GM21381 (cell line): Measurements from ENCODE around the gene YPEL4.

Experiments
- ATAC-seq: cut with Tn5 transposase; IDR thresholded peaks from one replicate; pipeline ENCODE4 v1.9.1; 2021; ENCODE audit warnings: mild to moderate bottlenecking, moderate library complexity; ENCODE audit not compliant: unreplicated experiment

YPEL4 gene

DNA sequence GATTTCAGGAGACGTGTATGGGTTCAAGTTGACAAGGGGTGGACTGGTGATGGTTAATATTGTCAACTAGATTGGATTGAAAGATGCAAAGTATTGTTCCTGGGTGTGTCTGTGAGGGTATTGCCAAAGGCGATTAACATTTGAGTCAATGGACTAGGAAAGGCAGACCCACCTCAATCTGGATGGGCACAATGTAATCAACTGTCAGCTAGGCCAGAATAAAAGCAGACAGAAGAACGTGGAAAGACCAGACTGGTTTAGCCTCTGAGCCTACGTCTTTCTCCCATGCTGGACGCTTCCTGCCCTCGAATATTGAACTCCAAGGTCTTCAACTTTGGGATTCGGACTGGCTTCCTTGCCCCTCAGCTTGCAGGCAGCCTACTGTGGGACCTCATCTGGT is 1.7 kb upstream of the YPEL4 start:
- no peak for ATAC-seq

DNA sequence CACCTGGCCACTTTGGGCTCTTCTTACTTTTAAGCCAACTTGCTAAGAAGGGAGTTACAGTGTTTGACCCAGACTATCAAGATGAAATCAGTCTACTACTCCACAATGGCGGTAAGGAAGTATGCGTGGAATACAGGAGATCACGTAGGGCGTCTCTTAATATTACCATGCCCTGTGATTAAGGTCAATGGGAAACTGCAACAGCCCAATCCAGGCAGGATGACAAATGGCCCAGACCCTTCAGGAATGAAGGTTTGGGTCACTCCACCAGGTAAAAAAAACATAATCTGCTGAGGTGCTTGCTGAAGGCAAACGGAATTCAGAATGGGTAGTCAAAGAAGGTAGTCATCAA is 1.0 kb upstream of the YPEL4 start:
- no peak for ATAC-seq

GRCh38 chr11:57648801-57649735 is 644 bp downstream of the YPEL4 start:
- no peak for ATAC-seq

- no peak for ATAC-seq
Observed at GRCh38 chr11:57647960-57648800, 1.5 kb downstream of the YPEL4 start.

DNA sequence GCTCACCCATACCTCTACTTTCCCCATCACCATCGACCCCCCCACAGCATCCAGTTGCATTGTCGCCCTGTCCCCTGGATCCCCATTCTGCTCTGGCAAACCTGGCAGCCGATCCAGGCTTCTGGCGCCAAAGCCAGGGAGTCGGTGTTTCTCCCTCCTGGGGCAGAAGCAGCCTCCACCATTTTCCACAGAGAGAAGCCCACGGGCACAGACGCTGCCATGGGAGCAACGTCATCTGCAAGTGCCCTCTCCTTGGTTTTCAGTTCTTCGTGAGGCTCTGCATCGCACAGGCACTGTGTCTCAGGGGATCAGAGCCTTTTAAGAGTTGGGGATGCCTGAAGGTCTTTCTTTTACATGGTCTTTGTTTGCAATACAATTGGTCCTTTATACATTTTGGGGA is 2.3 kb downstream of the YPEL4 start:
- no peak for ATAC-seq

- ATAC-seq: no peak
Observed at GRCh38 chr11:57646799-57647303, 2.9 kb downstream of the YPEL4 start.

DNA sequence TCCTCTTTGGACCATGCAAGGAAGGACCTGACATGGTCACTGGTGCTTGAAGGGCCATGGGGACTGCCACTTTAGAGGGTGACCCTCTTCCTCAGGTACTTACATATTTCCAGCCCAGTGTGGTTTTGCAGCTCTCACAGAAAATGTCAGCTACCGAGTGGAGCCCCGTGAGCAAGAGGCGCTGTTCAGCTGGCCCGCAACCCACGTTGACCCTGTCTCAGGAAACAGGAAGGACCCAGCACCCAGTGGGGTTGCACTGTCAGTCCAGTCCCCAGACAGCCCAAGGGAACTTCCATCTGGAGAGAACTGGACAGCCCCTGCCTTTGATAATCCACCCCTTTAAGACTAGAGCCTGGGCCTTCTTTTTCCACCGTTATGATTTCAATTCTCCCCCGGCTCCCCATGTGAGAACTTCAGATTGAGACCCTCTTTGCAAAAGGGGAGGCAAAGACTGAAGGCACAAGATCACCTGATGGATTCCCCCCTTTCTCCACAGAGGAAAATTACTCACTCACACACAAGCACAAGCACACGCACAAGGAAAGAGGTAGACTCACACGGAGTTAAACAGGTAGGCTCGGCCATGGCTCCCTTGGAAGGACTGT is 3.4 kb downstream of the YPEL4 start:
- ATAC-seq: no peak

- no peak for ATAC-seq
Observed at GRCh38 chr11:57645689-57646085, 4.0 kb downstream of the YPEL4 start.

DNA sequence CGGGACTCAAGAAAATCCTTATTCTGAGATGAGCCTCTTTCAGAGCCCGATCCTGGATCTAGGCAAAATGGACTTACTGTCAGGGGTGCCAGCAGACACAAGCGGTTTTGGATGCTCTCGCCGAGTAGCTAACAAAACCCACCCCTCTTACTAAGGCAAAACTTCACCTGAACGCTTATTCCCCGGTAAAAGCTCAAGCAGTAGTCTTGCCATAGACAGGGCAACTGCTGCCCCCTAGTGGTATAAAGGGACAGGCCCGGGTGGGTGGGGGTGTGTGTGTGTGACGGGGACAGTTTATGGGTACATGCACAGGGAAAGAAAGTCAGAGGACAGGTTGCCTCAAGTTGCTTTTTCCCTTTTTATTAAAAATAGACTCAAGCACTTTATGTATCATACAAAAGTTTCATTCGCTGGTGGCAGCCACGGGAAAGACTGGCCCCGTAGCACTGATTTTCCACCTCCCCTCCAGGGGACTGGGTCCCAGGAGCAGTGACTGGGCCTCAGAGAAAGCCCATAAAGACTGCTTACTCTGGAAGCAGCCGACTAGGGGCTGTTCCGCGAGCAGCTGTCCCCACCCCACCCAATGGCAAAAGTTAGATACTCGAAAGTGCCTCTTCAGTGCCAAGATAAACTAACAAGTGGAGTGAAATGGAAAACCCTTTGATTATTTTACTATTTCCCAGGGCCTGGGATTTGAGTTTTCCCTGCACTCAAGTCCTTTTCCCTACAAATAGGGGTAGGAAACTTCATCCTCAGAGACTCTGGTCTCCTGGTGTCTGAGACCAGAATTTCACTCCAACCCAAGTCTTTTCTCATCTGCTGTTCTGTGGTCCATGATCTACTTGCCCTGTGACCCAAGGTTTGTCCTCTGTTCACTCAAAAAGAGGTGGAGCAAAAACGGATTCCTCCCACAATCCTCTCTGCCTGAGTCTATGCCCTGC is 4.7 kb downstream of the YPEL4 start:
- ATAC-seq: peak; percentile 67

DNA sequence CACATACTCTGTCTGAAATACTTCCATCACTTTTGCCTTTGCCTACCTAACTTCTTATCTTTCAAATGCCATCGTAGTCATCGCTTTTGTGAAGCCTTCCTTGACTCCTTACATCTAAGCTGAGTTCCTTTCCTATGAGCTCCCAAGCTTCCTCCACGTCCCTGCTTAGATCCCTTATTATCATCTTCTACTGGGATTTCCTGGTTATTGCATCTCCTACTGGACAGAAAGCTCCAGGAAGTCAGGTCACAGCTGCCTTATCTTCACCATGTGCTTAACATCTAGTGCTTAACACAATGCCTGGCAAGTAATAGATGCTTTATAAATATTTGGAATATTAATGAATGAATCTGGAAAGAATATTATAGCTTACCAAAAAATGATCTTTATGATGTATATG is 5.9 kb downstream of the YPEL4 start:
- no peak for ATAC-seq

- ATAC-seq: no peak
Observed at GRCh38 chr11:57641011-57641807, 8.5 kb downstream of the YPEL4 start.

GRCh38 chr11:57640068-57640800 is 9.5 kb downstream of the YPEL4 start:
- no peak for ATAC-seq

GRCh38 chr11:57639321-57640067 is 10.2 kb downstream of the YPEL4 start:
- ATAC-seq: no peak

DNA sequence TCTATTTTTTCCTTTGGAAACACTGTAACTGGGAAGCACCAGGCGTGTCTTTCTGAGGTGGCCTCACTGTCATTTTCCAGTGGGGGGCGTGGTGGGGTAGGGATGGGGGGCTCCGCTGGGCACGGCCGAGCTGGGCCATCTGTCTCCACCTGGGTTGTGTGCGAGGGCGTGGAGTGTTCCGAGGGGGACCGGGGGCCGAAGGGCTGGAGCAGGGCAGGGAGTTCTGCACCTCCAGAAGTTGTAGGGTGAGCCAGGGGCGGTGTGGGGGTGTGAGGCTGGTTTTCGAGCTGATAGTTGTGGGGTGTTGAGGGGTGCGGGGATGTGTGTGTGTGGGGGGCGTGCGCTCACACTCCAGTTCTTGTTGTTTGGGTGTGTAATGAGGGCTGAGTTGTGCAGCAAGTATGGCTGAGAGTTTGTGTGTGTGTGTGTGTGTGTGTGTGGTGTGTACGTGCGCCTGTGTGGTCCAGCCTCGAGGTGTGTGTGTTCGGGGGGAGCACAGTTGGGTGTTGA is 10.8 kb downstream of the YPEL4 start:
- no peak for ATAC-seq

GRCh38 chr11:57638005-57638781 is 11.5 kb downstream of the YPEL4 start:
- peak; percentile 46 for ATAC-seq

GRCh38 chr11:57637626-57638004 is 12.1 kb downstream of the YPEL4 start:
- ATAC-seq: no peak

DNA sequence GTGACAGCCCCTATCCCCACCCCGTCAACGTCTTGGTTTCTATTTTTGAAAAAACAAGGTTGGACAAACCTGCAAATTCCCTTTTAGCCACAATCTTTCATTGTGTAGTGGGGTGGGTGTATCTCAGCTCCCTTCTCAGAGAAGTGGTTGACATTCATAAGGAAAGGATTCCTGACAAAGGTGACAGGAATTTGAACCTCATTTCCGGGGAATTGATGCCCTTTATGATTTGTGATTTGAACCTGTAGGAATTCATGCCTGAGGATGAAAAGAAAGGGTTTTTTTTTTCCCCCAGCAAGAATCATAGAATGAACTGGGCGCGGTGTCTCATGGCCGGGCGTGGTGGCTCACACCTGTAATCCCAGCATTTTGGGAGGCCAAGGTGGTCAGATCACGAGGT is 14.5 kb downstream of the YPEL4 start:
- no peak for ATAC-seq
